Measurements from ENCODE around the gene NOX3. TPM values are rescaled to one million over a fixed set of nuclear protein-coding genes. Genes with fewer than 3 reads are reported as not detected.
"Not testable (repeated sequence)": the region's sequence is repeated elsewhere in the genome, so short reads cannot be mapped to it uniquely, and the experiment has no call there.

Gene NOX3
- total RNA-seq, 1 experiment from 2014 or later = not detected

DNA sequence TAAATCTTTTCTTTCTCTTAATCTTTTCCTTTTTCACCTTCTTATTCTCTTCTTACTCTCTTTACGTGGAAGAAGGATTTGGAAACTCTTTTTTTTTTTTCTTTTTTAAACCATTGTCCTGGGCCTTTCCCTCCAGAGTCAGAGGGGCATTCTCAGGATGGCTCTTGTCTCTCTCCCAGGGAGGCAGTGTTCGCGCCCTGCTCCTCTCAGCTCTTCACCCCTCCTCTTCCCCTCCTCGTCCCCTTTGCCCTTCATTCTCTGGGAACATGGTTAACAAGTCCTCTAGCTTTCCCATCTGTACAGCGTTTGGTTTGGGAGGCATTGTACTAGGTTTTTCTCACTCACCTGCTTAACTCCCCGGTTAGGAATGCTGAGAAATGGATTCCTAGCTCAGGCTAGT is 89.3 kb downstream of the NOX3 start:
- TF ChIP-seq, protein P1, sequence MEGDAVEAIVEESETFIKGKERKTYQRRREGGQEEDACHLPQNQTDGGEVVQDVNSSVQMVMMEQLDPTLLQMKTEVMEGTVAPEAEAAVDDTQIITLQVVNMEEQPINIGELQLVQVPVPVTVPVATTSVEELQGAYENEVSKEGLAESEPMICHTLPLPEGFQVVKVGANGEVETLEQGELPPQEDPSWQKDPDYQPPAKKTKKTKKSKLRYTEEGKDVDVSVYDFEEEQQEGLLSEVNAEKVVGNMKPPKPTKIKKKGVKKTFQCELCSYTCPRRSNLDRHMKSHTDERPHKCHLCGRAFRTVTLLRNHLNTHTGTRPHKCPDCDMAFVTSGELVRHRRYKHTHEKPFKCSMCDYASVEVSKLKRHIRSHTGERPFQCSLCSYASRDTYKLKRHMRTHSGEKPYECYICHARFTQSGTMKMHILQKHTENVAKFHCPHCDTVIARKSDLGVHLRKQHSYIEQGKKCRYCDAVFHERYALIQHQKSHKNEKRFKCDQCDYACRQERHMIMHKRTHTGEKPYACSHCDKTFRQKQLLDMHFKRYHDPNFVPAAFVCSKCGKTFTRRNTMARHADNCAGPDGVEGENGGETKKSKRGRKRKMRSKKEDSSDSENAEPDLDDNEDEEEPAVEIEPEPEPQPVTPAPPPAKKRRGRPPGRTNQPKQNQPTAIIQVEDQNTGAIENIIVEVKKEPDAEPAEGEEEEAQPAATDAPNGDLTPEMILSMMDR (IDR thresholded peaks at IDR 0.05; ENCODE audit: unreplicated experiment) = no peak
- Mint-ChIP-seq H3K4me1 (ENCODE audit: insufficient read depth, unreplicated experiment) (no peaks in the 10 kb centered on the region), H3K27me3 (ENCODE audit: insufficient read depth, unreplicated experiment) (no peaks in the 10 kb centered on the region), H3K9me3 (ENCODE audit: unreplicated experiment) (peaks cover 4% of the 10 kb centered on the region), H3K4me3 (ENCODE audit: unreplicated experiment) (no peak overlapping the region), H3K27ac (ENCODE audit: low read depth, unreplicated experiment) (no peak overlapping the region), H3K36me3 (ENCODE audit: insufficient read depth, unreplicated experiment) (no peaks in the 10 kb centered on the region)
- no TSS peak for BruUV-seq (replicated peaks)
- DNase-seq (ENCODE audit: unreplicated experiment) = no peak
- intact Hi-C loops (cut with micrococcal nuclease) = no loop called here
- ChIA-PET CTCF (no interaction called here), POLR2A (no interaction called here)

DNA sequence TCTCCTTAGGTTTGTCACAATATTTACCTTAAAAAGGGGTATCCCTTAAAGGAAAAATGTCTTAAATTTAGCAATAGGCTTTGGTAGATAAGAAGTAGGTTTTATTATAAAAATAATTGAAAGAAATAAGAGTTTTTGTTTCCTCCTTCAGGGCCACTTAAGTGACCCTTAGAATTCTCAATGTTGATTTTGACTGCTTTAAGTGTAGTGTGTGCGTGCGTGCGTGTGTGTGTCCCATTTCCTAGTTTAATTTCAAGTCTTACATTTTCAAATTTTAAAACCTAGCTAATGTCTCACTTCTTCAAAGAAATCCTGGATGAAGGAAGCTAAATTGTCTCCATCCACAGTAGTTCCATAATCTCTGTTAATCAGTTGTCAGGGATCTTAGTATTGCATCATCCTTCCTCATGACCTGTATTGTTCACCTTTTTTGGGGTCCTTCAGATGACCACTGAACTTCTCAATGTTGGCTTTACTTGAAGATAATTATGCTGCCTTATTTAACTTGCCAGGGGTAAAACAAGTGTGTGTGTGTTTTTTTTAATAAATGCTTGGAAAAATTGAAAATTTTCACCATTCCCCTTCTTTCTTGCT is 90.7 kb downstream of the NOX3 start:
- POLR2A ChIA-PET = no interaction called here
- BruUV-seq (replicated peaks) = no TSS peak
- H3K36me3 Mint-ChIP-seq (ENCODE audit: insufficient read depth, unreplicated experiment) = no peaks in the 10 kb centered on the region
- H3K27me3 Mint-ChIP-seq (ENCODE audit: insufficient read depth, unreplicated experiment) = no peaks in the 10 kb centered on the region
- DNase-seq (ENCODE audit: unreplicated experiment) = no peak
- no peak overlapping the region for H3K27ac Mint-ChIP-seq (ENCODE audit: low read depth, unreplicated experiment)
- peaks cover 15% of the 10 kb centered on the region for H3K9me3 Mint-ChIP-seq (ENCODE audit: unreplicated experiment)
- H3K4me3 Mint-ChIP-seq (ENCODE audit: unreplicated experiment) = no peak overlapping the region
- TF ChIP-seq, protein P1 (IDR thresholded peaks at IDR 0.05; ENCODE audit: unreplicated experiment) = no peak
- intact Hi-C loops (cut with micrococcal nuclease) = no loop called here
- H3K4me1 Mint-ChIP-seq (ENCODE audit: insufficient read depth, unreplicated experiment) = no peaks in the 10 kb centered on the region
- CTCF ChIA-PET = interaction anchor here (0.9 kb wide), 1 partner anchor 21 kb away, joined by 3 read pairs; no protein-coding TSS in a partner anchor

DNA sequence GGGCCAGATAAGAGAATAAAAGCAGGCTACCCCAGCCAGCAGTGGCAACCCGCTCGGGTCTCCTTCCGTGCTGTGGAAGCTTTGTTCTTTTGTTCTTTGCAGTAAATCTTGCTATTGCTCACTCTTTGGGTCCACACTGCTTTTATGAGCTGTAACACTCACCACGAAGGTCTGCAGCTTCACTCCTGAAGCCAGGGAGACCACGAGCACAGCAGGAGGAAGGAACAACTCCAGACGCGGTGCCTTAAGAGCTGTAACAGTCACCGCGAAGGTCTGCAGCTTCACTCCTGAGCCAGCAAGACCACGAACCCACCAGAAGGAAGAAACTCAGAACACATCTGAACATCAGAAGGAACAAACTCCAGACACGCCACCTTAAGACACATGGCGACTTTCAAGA is 91.6 kb downstream of the NOX3 start:
- H3K9me3 Mint-ChIP-seq (ENCODE audit: unreplicated experiment) = peaks cover 15% of the 10 kb centered on the region
- BruUV-seq (replicated peaks); POLR2A ChIA-PET; CTCF ChIA-PET; H3K36me3 Mint-ChIP-seq (ENCODE audit: insufficient read depth, unreplicated experiment); H3K27ac Mint-ChIP-seq (ENCODE audit: low read depth, unreplicated experiment); H3K4me1 Mint-ChIP-seq (ENCODE audit: insufficient read depth, unreplicated experiment); intact Hi-C loops (cut with micrococcal nuclease); H3K27me3 Mint-ChIP-seq (ENCODE audit: insufficient read depth, unreplicated experiment); DNase-seq (ENCODE audit: unreplicated experiment); H3K4me3 Mint-ChIP-seq (ENCODE audit: unreplicated experiment): not testable (repeated sequence)

DNA sequence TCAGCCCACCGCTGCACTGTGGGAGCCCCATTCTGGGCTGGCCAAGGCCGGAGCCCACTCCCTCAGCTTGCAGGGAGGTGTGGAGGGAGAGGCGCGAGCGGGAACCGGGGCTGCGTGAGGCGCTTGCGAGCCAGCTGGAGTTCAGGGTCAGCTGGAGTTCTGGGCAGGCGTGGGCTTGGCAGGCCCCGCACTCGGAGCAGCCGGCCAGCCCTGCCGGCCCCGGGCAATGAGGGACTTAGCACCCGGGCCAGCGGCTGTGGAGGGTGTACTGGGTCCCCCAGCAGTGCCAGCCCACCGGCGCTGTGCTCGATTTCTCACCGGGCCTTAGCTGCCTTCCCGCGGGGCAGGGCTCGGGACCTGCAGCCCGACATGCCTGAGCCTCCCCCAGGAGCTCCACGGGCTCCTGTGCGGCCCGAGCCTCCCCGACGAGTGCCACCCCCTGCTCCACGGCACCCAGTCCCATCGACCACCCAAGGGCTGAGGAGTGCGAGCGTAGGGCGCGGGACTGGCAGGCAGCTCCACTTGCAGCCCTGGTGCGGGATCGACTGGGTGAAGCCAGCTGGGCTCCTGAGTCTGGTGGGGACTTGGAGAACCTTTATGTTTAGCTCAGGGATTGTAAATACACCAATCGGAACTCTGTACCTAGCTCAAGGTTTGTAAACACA is 92.5 kb downstream of the NOX3 start:
- CTCF ChIA-PET; H3K4me1 Mint-ChIP-seq (ENCODE audit: insufficient read depth, unreplicated experiment); H3K36me3 Mint-ChIP-seq (ENCODE audit: insufficient read depth, unreplicated experiment); H3K4me3 Mint-ChIP-seq (ENCODE audit: unreplicated experiment); POLR2A ChIA-PET; H3K27me3 Mint-ChIP-seq (ENCODE audit: insufficient read depth, unreplicated experiment); H3K27ac Mint-ChIP-seq (ENCODE audit: low read depth, unreplicated experiment); BruUV-seq (replicated peaks); intact Hi-C loops (cut with micrococcal nuclease); DNase-seq (ENCODE audit: unreplicated experiment): not testable (repeated sequence)
- H3K9me3 Mint-ChIP-seq (ENCODE audit: unreplicated experiment) = peaks cover 17% of the 10 kb centered on the region

GRCh38 chr6:155354167-155354566 is 101.5 kb downstream of the NOX3 start:
- TF ChIP-seq, protein P1 (IDR thresholded peaks at IDR 0.05; ENCODE audit: unreplicated experiment) = no peak
- intact Hi-C loops (cut with micrococcal nuclease) = no loop called here
- Mint-ChIP-seq H3K27me3 (ENCODE audit: insufficient read depth, unreplicated experiment) (no peaks in the 10 kb centered on the region), H3K27ac (ENCODE audit: low read depth, unreplicated experiment) (no peak overlapping the region), H3K4me3 (ENCODE audit: unreplicated experiment) (no peak overlapping the region), H3K9me3 (ENCODE audit: unreplicated experiment) (peaks cover 19% of the 10 kb centered on the region), H3K4me1 (ENCODE audit: insufficient read depth, unreplicated experiment) (no peaks in the 10 kb centered on the region), H3K36me3 (ENCODE audit: insufficient read depth, unreplicated experiment) (no peaks in the 10 kb centered on the region)
- ChIA-PET CTCF (interaction anchor here (0.6 to 0.8 kb wide), 2 partner anchors 611 to 904 kb away, joined by 3 to 4 read pairs; no protein-coding TSS in a partner anchor), POLR2A (no interaction called here)
- DNase-seq (ENCODE audit: unreplicated experiment) = no peak
- BruUV-seq (replicated peaks) = no TSS peak
